HG03558 (cell line): ENCODE data around the gene MST1R.

ENCODE experiments used
- ATAC-seq: cut with Tn5 transposase; IDR thresholded peaks from one replicate; pipeline ENCODE4 v1.9.1; 2021; ENCODE audit warnings: moderate number of reproducible peaks; ENCODE audit not compliant: unreplicated experiment; ENCODE audit errors: extremely low read depth

The MST1R gene

GRCh38 chr3:49880581-49881315 lies 22.9 kb downstream of the MST1R start:
- ATAC-seq, result no peak

GRCh38 chr3:49879721-49880120 lies 24.0 kb downstream of the MST1R start:
- no peak for ATAC-seq

- ATAC-seq, result no peak
Observed at GRCh38 chr3:49878686-49879085, 25.0 kb downstream of the MST1R start.

GRCh38 chr3:49877716-49878115 lies 26.0 kb downstream of the MST1R start:
- ATAC-seq, result no peak

- ATAC-seq, result no peak
Observed at GRCh38 chr3:49876567-49876966, 27.1 kb downstream of the MST1R start.

GRCh38 chr3:49873623-49874022 lies 30.1 kb downstream of the MST1R start:
- ATAC-seq, result no peak

- ATAC-seq, result no peak
Observed at GRCh38 chr3:49872801-49873281, 30.8 kb downstream of the MST1R start.

GRCh38 chr3:49871531-49872153 lies 32.0 kb downstream of the MST1R start:
- ATAC-seq, result no peak

- no peak for ATAC-seq
Observed at GRCh38 chr3:49869525-49870126, 34.0 kb downstream of the MST1R start, which contains the start of gene CAMKV. Gene CAMKV, minus strand, starts transcription at chr3:49869906. Its CDS starts 7,518 bp downstream, at chr3:49862388.

GRCh38 chr3:49868862-49869466 lies 34.7 kb downstream of the MST1R start:
- ATAC-seq, result no peak

- no peak for ATAC-seq
Observed at GRCh38 chr3:49867871-49868321, 35.8 kb downstream of the MST1R start.

GRCh38 chr3:49867400-49867799 lies 36.3 kb downstream of the MST1R start:
- no peak for ATAC-seq

GRCh38 chr3:49865198-49865784 lies 38.4 kb downstream of the MST1R start:
- no peak for ATAC-seq

- ATAC-seq, result no peak
Observed at GRCh38 chr3:49864505-49864904, 39.2 kb downstream of the MST1R start.

GRCh38 chr3:49859576-49860305 lies 43.9 kb downstream of the MST1R start:
- ATAC-seq, result no peak

- peak; percentile 76 for ATAC-seq
Observed at GRCh38 chr3:49856181-49857005, 47.3 kb downstream of the MST1R start, which contains the start of gene TRAIP. Gene TRAIP, minus strand, starts transcription at chr3:49856564. Its CDS starts 111 bp downstream, at chr3:49856453.

GRCh38 chr3:49855662-49856061 lies 48.0 kb downstream of the MST1R start:
- no peak for ATAC-seq

GRCh38 chr3:49845694-49846093 lies 58.0 kb downstream of the MST1R start:
- no peak for ATAC-seq
